HFF-Myc (cell line): ENCODE measurements around the gene NANOS2.

Source experiments
- DNase-seq: peaks from one replicate; pipeline ENCODE4 v3.0.0-alpha.2; 2011; ENCODE audit warnings: low read depth; ENCODE audit errors: extremely low read depth
- H3K4me3 ChIP-seq: replicated peaks from 2 replicates; pipeline ENCODE4 v1.5.1; 2011; ENCODE audit warnings: low read depth, mild to moderate bottlenecking, control low read depth, low read length
- CTCF ChIP-seq: IDR thresholded peaks from 2 replicates; pipeline ENCODE4 v1.5.1; 2012; ENCODE audit warnings: mild to moderate bottlenecking, low read depth, low read length, control low read depth; ENCODE audit errors: missing control alignments

NANOS2 gene

GRCh38 chr19:45940515-45940805 is 25.9 kb upstream of the NANOS2 start:
- TF ChIP-seq CTCF = no peak

DNA sequence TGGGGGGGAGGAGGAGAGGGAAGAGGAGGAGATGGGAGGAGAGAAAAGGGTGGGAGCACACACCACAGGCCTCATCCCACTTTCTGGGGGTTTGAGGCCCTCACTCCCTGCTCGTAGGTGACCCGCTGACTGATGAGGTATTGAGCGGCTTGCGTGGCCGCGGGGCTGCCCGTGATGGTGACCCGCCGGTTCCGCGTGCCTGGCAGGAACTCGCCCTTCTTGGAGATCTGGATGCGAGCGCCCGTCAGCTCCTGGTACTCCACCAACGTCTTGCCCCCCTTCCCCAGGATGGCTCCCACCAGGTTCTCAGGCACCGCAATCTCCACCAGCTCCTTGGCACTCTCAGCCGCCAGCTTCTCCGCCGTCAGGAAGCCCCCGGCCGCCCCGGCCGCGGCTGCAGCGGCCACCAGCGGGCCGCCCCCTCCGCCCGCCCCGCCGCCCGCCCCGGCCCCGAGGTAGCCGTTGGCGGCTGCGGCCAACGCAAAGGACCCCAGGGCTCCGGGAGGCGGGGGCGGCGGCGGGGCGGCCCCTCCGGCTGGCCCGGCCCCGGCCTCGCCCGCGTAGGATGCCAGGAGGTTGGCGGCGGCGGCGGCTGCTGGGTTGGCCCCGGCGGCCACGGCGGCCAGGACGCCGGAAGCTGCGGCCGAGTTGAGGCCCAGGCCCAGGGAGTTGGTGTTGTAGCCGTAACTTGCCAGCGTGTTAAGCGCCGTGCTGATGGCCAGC is 25.4 kb upstream of the NANOS2 start:
- DNase-seq = no peak
- TF ChIP-seq CTCF = no peak
- no peak overlapping the region for H3K4me3 ChIP-seq

More at GRCh38 chr19:45940515-45940805, 25.9 kb upstream of the NANOS2 start:
- no peak for DNase-seq
- H3K4me3 ChIP-seq = no peak overlapping the region

DNA sequence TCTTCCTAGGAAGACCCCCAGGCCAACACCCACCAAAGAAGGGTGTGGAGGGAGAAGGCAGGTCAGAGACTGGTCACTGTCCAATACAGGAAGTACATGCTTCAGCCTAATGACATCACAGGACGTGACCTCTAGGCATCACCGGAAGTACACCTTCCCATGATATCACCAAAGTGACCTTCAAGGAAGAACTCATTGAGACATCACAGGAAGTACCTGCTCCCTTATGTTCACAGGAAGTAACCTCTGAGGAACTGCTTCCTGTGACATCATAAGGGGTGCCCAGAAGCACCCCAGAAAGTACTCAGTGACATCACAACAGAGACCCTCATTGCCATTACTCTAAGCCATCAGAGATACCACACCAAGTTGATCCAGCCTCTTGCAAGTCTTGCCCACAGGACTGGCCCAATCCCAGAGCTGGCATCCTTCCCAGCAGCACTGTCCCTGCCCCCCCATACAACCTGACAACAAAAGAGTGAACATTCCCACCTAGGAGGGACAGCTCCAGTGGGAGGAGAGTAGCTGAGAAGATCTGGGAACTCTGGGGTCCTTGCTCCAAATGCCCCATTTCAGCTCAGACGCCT is 24.2 kb upstream of the NANOS2 start:
- no peak overlapping the region for H3K4me3 ChIP-seq
- no peak for TF ChIP-seq CTCF
- DNase-seq = no peak

DNA sequence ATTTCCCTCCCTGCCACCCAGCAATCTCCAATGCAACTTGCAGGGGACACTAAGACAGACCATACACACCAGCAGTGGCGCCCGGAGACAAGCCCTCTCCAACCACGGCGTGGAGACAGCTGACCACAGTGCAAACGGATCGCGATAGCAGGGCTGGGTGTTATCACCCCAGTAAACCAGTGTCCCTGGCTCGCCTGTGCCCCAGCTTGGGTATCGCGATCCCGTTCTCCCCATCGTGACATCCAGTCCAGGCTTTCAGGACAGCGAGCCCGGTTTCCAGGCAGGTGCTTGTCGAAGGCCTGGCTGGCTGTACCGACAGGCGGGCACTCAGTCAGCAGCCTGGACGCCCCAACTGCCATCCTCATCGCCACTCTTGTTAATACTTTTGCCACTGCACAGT is 20.7 kb upstream of the NANOS2 start:
- no peak for TF ChIP-seq CTCF
- H3K4me3 ChIP-seq = no peak overlapping the region
- DNase-seq = no peak

GRCh38 chr19:45934551-45935230 is 20.1 kb upstream of the NANOS2 start:
- no peak for DNase-seq
- no peak for TF ChIP-seq CTCF
- no peak overlapping the region for H3K4me3 ChIP-seq

DNA sequence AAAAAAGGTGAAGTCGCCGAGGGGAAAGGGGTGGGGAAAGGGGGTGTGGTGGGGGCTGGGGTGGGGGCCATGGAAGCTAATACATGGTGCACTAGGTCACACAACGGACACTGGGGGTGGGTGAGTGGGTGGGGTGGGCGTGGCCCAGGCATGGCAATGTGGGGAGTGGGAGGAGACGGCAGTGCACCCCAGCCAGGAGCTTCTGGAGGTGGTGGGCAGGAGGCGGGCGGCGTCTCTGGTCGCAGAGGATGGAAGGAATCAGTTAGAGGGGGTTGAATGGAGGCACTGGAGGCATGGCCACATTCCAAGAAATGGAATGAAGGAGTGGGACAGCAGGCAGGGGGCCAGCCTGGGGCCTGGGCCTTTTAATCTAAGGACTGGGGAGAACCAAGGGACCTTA is 19.2 kb upstream of the NANOS2 start:
- H3K4me3 ChIP-seq = no peak overlapping the region
- DNase-seq = no peak
- TF ChIP-seq CTCF = no peak
